ENCODE measurements around the gene ACADS. TPM values are rescaled to one million over a fixed set of nuclear protein-coding genes. Genes with fewer than 3 reads are reported as not detected.

Gene ACADS
- total RNA-seq (ENCODE audit: unreplicated experiment): 8.1 TPM
- long read RNA-seq, transcript ACADS-201 (10 exons, 1,950 nt): major isoform, 9 of 9 reads
- long read RNA-seq, partial matches to known transcripts: 0 of 9 reads
- long read RNA-seq, other reads (novel, unspliced or antisense): 0 of 9 reads

- peaks cover 8% of the 10 kb centered on the region for H3K4me1 Mint-ChIP-seq (ENCODE audit: low read depth, unreplicated experiment)
- peaks cover 1% of the 10 kb centered on the region for H3K27me3 Mint-ChIP-seq (ENCODE audit: unreplicated experiment)
- H3K27ac Mint-ChIP-seq (ENCODE audit: unreplicated experiment): peak within 1 kb of the TSS; percentile 36
- no peaks in the 10 kb centered on the region for H3K36me3 Mint-ChIP-seq (ENCODE audit: unreplicated experiment)
- peak; percentile 92 for DNase-seq
- H3K4me3 Mint-ChIP-seq (ENCODE audit: unreplicated experiment): peak within 1 kb of the TSS; percentile 89
- TF ChIP-seq CTCF (IDR thresholded peaks at IDR 0.05; ENCODE audit: partially characterized antibody, unreplicated experiment): no peak
- H3K9me3 Mint-ChIP-seq (ENCODE audit: unreplicated experiment): peaks cover 6% of the 10 kb centered on the region
Observed at GRCh38 chr12:120725659-120726509, at the start of gene ACADS. TSS of gene ACADS (plus strand) at chr12:120725826. CDS start at chr12:120725886, 60 bp downstream.

- Mint-ChIP-seq H3K36me3 (ENCODE audit: unreplicated experiment) (no peaks in the 10 kb centered on the region), H3K4me3 (ENCODE audit: unreplicated experiment) (no peak overlapping the region), H3K9me3 (ENCODE audit: unreplicated experiment) (peaks cover 2% of the 10 kb centered on the region), H3K4me1 (ENCODE audit: low read depth, unreplicated experiment) (no peaks in the 10 kb centered on the region), H3K27me3 (ENCODE audit: unreplicated experiment) (peaks cover 2% of the 10 kb centered on the region), H3K27ac (ENCODE audit: unreplicated experiment) (no peak overlapping the region)
- no peak for DNase-seq
- TF ChIP-seq CTCF (IDR thresholded peaks at IDR 0.05; ENCODE audit: partially characterized antibody, unreplicated experiment): no peak
Observed at GRCh38 chr12:120677765-120678473, 47.7 kb upstream of the ACADS start.

GRCh38 chr12:120678572-120678971, 47.1 kb upstream of the ACADS start:
- Mint-ChIP-seq H3K9me3 (ENCODE audit: unreplicated experiment) (peaks cover 2% of the 10 kb centered on the region), H3K4me3 (ENCODE audit: unreplicated experiment) (no peak overlapping the region), H3K36me3 (ENCODE audit: unreplicated experiment) (no peaks in the 10 kb centered on the region), H3K27ac (ENCODE audit: unreplicated experiment) (no peak overlapping the region), H3K4me1 (ENCODE audit: low read depth, unreplicated experiment) (no peaks in the 10 kb centered on the region), H3K27me3 (ENCODE audit: unreplicated experiment) (peaks cover 2% of the 10 kb centered on the region)
- TF ChIP-seq CTCF (IDR thresholded peaks at IDR 0.05; ENCODE audit: partially characterized antibody, unreplicated experiment): no peak
- DNase-seq: no peak

- no peaks in the 10 kb centered on the region for H3K36me3 Mint-ChIP-seq (ENCODE audit: unreplicated experiment)
- no peak for TF ChIP-seq CTCF (IDR thresholded peaks at IDR 0.05; ENCODE audit: partially characterized antibody, unreplicated experiment)
- H3K4me1 Mint-ChIP-seq (ENCODE audit: low read depth, unreplicated experiment): no peaks in the 10 kb centered on the region
- no peak overlapping the region for H3K4me3 Mint-ChIP-seq (ENCODE audit: unreplicated experiment)
- H3K27ac Mint-ChIP-seq (ENCODE audit: unreplicated experiment): no peak overlapping the region
- DNase-seq: no peak
- H3K9me3 Mint-ChIP-seq (ENCODE audit: unreplicated experiment): no peaks in the 10 kb centered on the region
- peaks cover 2% of the 10 kb centered on the region for H3K27me3 Mint-ChIP-seq (ENCODE audit: unreplicated experiment)
Observed at GRCh38 chr12:120680165-120680738, 45.4 kb upstream of the ACADS start.

Data from glutamatergic neuron (in vitro differentiated cells).